Transverse colon (tissue), 4 donors: ENCODE results near the gene CLK3. TPM values are rescaled to one million over a fixed set of nuclear protein-coding genes. Genes with fewer than 3 reads are reported as not detected.

ENCODE experiments used
- DNase-seq: peaks from one replicate; pipeline ENCODE4 v3.0.0-alpha.2; 2019
- H3K27ac ChIP-seq, 4 donors: fragments of 200-600 bp; sonication (generic); 2 replicates each; pipeline ENCODE4 v1.5.1; 2016 to 2018; ENCODE audit warnings: inconsistent platforms in 4 of 4
- H3K27me3 ChIP-seq: fragments of 200-600 bp; sonication (generic); 2 replicates; pipeline ENCODE4 v1.5.1; 2017; ENCODE audit warnings: inconsistent platforms
- H3K36me3 ChIP-seq, 4 donors: fragments of 200-600 bp; sonication (generic); 2 replicates each; pipeline ENCODE4 v1.5.1; 2017 to 2019; ENCODE audit warnings: inconsistent platforms in 4 of 4
- H3K4me1 ChIP-seq, 4 donors: fragments of 200-600 bp; sonication (generic); 2 replicates each; pipeline ENCODE4 v1.5.1; 2017 to 2020; ENCODE audit warnings: inconsistent platforms in 4 of 4
- H3K4me3 ChIP-seq, 4 donors: fragments of 200-600 bp; sonication (generic); 1 replicate in 1 of 4; 2 replicates in 3 of 4; pipeline versions ENCODE4 v1.5.1 to v1.6.1; 2017 to 2019; ENCODE audit warnings: inconsistent platforms in 4 of 4
- H3K9me3 ChIP-seq, 2 donors: fragments of 200-600 bp; sonication (generic); 2 replicates each; pipeline ENCODE4 v1.5.1; 2017 to 2019; ENCODE audit warnings: inconsistent platforms in 2 of 2
- EP300 ChIP-seq: sonication (generic); formaldehyde crosslinking; IDR thresholded peaks from one replicate; pipeline ENCODE4 v1.6.1; 2017; ENCODE audit warnings: antibody characterized with exemption, low read depth
- POLR2A ChIP-seq: fragments of 450-650 bp; IDR thresholded peaks from one replicate; pipeline ENCODE4 v1.6.1; 2016; ENCODE audit warnings: antibody characterized with exemption, mild to moderate bottlenecking, moderate library complexity
- POLR2AphosphoS5 ChIP-seq, 3 donors: sonication (generic); formaldehyde crosslinking; IDR thresholded peaks; one replicate each; pipeline ENCODE4 v1.6.1; 2016; ENCODE audit warnings: antibody characterized with exemption in 3 of 3
- WGBS, 2 donors: methylation state at CpG; one replicate each; pipeline ENCODE4 v1.1.5; 2018; ENCODE audit warnings: low coverage in 1 of 2; 5-methylcytosine and 5-hydroxymethylcytosine counted together
- in situ Hi-C, 4 donors: fragments of 200-750 bp; cut with MboI; loops; one replicate each; pipeline versions ENCODE4 v1.15.0 to v1.15.1; 2017; ENCODE audit warnings: low sequenced_read_pairs in 3 of 4, low pct_ligation_motif_present in 1 of 4, low pct_unique_long_range_greater_than_20kb in 1 of 4
- intact Hi-C: fragments of 100-400 bp; cut with DNase I; formaldehyde crosslinking; loops from one replicate; pipeline ENCODE4 v1.15.1; 2023; ENCODE audit warnings: low total_unique reads
- total RNA-seq, 4 donors: library from RNA; depleted of rRNA; stranded (reverse); fragments of >200 nt; gene quantifications; one replicate each; pipeline ENCODE4 v1.1.0, GENCODE V29; 2016
- TF ChIP-seq, protein P1 (sequence below), 5 experiments: fragments of 200-600 bp in 3 of 5; fragments of 450-650 bp in 2 of 5; sonication (generic) in 3 of 5; IDR thresholded peaks; 1 replicate in 2 of 5; 2 replicates in 3 of 5; pipeline ENCODE4 v1.5.1; 2016 to 2017; ENCODE audit warnings: antibody characterized with exemption in 5 of 5, inconsistent platforms in 3 of 5, mild to moderate bottlenecking in 2 of 5, moderate library complexity in 1 of 5

CLK3 gene
- total RNA-seq, 4 donors from 2014 or later: 144 to 420 (median 208) TPM

DNA sequence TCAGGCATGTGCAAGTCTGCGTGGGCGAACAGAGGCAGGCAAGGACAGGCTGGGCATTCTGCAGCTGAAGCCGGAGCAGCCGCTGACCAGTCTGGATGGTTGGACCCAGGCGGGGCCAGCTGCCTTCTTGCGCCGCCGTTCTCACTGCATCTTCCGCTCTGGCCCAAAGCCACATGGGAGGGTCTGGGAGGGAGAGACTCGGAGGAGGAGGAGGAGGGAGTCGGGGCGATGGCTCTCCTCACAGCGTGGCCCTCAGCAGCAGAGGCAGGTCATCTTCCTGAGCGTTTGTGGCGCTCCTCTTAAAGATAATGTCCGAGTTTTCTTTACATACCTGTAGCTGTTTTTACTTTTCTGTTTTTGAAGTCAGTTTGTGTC is 5.9 kb downstream of the CLK3 start:
- intact Hi-C loops (loop anchor here (10.0 kb wide), 1 partner anchor 237 kb away; no protein-coding TSS in a partner anchor), in situ Hi-C loops (no loop called here)
- H3K4me1 ChIP-seq: peaks cover 23 to 28% (median 25%) of the 10 kb centered on the region in 4 donors
- no peak overlapping the region for H3K4me3 ChIP-seq
- peaks cover 0 to 59% (median 27%) of the 10 kb centered on the region in 4 donors for H3K36me3 ChIP-seq
- no peaks in the 10 kb centered on the region for H3K27me3 ChIP-seq
- H3K9me3 ChIP-seq: no peaks in the 10 kb centered on the region
- 82 to 92% methylated on average over 10 to 16 of the region's 16 CpGs for WGBS, 2 donors
- DNase-seq: no peak
- no peak overlapping the region for H3K27ac ChIP-seq
- TF ChIP-seq POLR2A (no peak), POLR2AphosphoS5 (IDR thresholded peaks at IDR 0.05) (no peak), EP300 (no peak)
- TF ChIP-seq, protein P1, sequence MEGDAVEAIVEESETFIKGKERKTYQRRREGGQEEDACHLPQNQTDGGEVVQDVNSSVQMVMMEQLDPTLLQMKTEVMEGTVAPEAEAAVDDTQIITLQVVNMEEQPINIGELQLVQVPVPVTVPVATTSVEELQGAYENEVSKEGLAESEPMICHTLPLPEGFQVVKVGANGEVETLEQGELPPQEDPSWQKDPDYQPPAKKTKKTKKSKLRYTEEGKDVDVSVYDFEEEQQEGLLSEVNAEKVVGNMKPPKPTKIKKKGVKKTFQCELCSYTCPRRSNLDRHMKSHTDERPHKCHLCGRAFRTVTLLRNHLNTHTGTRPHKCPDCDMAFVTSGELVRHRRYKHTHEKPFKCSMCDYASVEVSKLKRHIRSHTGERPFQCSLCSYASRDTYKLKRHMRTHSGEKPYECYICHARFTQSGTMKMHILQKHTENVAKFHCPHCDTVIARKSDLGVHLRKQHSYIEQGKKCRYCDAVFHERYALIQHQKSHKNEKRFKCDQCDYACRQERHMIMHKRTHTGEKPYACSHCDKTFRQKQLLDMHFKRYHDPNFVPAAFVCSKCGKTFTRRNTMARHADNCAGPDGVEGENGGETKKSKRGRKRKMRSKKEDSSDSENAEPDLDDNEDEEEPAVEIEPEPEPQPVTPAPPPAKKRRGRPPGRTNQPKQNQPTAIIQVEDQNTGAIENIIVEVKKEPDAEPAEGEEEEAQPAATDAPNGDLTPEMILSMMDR (IDR thresholded peaks at IDR 0.05): no peak

- DNase-seq: no peak
- Histone ChIP-seq H3K36me3 (peaks cover 0 to 63% (median 28%) of the 10 kb centered on the region in 4 donors), H3K27me3 (no peaks in the 10 kb centered on the region), H3K4me1 (peaks cover 19 to 24% (median 22%) of the 10 kb centered on the region in 4 donors), H3K9me3 (no peaks in the 10 kb centered on the region), H3K27ac (no peak overlapping the region), H3K4me3 (no peak overlapping the region)
- intact Hi-C loops: loop anchor here (10.0 kb wide), 1 partner anchor 237 kb away; no protein-coding TSS in a partner anchor
- no peak for TF ChIP-seq EP300
- WGBS, 2 donors: 90 to 92% methylated on average over 10 to 21 of the region's 21 CpGs
- in situ Hi-C loops: no loop called here
Observed at GRCh38 chr15:74621936-74622335, 6.3 kb downstream of the CLK3 start.

DNA sequence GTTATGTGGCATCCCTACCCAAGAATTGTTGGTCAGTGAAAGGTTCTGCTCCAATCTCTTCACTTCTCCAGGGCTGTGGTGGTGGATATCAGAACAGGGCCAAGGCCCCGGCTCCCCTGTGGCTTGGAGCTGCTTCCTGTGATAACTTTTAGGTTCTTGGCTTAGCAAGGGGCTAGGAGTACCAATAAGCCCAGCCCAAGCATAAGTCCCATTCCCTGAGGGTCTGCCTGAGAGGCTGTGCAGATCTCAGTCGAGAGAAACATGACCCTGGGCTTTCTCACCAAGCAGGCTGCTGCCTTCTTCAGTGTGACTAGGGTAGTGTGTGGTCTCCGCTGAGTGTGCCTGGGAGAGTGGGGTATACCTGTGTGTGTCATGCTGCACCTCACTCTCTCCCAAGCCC is 7.1 kb downstream of the CLK3 start:
- WGBS, 2 donors: 93% methylated on average over 3 of the region's 3 CpGs; no CpG with 5 or more reads in 1 of the 2 donors
- peaks cover 0 to 68% (median 30%) of the 10 kb centered on the region in 4 donors for H3K36me3 ChIP-seq
- H3K4me1 ChIP-seq: peaks cover 11 to 16% (median 13%) of the 10 kb centered on the region in 4 donors
- TF ChIP-seq, protein P1 (IDR thresholded peaks at IDR 0.05): no peak
- no peak for TF ChIP-seq POLR2AphosphoS5 (IDR thresholded peaks at IDR 0.05)
- no peak for TF ChIP-seq EP300
- intact Hi-C loops: loop anchor here (10.0 kb wide), 1 partner anchor 238 kb away; no protein-coding TSS in a partner anchor
- no peaks in the 10 kb centered on the region for H3K27me3 ChIP-seq
- no peaks in the 10 kb centered on the region for H3K9me3 ChIP-seq
- H3K27ac ChIP-seq: no peak overlapping the region
- DNase-seq: no peak
- H3K4me3 ChIP-seq: no peak overlapping the region
- in situ Hi-C loops: no loop called here

- H3K36me3 ChIP-seq: peaks cover 0 to 82% (median 35%) of the 10 kb centered on the region in 4 donors
- DNase-seq: no peak
- no peaks in the 10 kb centered on the region for H3K27me3 ChIP-seq
- H3K4me1 ChIP-seq: peaks cover 0 to 5% (median 3%) of the 10 kb centered on the region in 4 donors
- in situ Hi-C loops (no loop called here), intact Hi-C loops (loop anchor here (10.0 kb wide), 1 partner anchor 239 kb away; no protein-coding TSS in a partner anchor)
- no peak overlapping the region for H3K27ac ChIP-seq
- H3K4me3 ChIP-seq: no peak overlapping the region
- 74% methylated on average over 7 of the region's 7 CpGs; no CpG with 5 or more reads in 1 of the 2 donors for WGBS, 2 donors
- no peak for TF ChIP-seq POLR2A
- TF ChIP-seq, protein P1 (IDR thresholded peaks at IDR 0.05): no peak
- no peak for TF ChIP-seq EP300
- TF ChIP-seq POLR2AphosphoS5 (IDR thresholded peaks at IDR 0.05): no peak
- H3K9me3 ChIP-seq: no peaks in the 10 kb centered on the region
Observed at GRCh38 chr15:74624020-74624602, 8.5 kb downstream of the CLK3 start.
